Upper lobe of right lung (tissue), 1 donor: ENCODE results near the gene KCNN1. TPM values are rescaled to one million over a fixed set of nuclear protein-coding genes. Genes with fewer than 3 reads are reported as not detected.

Experiments used
- ATAC-seq: fragments of 200-7000 bp; cut with Tn5 transposase; one replicate; pipeline ENCODE4 v1.9.1; 2020; ENCODE audit warnings: mild to moderate bottlenecking, moderate library complexity
- DNase-seq: peaks from one replicate; pipeline ENCODE4 v3.0.0-alpha.2; 2020
- H3K27ac ChIP-seq: fragments of 200-600 bp; one replicate; pipeline ENCODE4 v1.8.0; 2022
- H3K27me3 ChIP-seq: fragments of 200-600 bp; one replicate; pipeline ENCODE4 v1.8.0; 2022; ENCODE audit warnings: mild to moderate bottlenecking
- H3K36me3 ChIP-seq: fragments of 200-600 bp; one replicate; pipeline ENCODE4 v1.8.0; 2022
- H3K4me1 ChIP-seq: fragments of 200-600 bp; one replicate; pipeline ENCODE4 v1.8.0; 2022
- H3K4me3 ChIP-seq: fragments of 200-600 bp; one replicate; pipeline ENCODE4 v1.8.0; 2022; ENCODE audit warnings: mild to moderate bottlenecking
- H3K9me3 ChIP-seq: fragments of 200-600 bp; one replicate; pipeline ENCODE4 v1.8.0; 2022
- intact Hi-C: fragments of 100-400 bp; cut with DNase I; formaldehyde crosslinking; loops from one replicate; pipeline ENCODE4 v1.11.0; 2022
- total RNA-seq: library from RNA; stranded (reverse); fragmentation: NEBNext Ultra II Directional; extraction: Animal tissue kit (Norgen Biotek cat#: 25700); gene quantifications from one replicate; pipeline ENCODE4 v1.2.1, GENCODE V29; 2021
- TF ChIP-seq, protein P1 (sequence below): fragments of 200-600 bp; IDR thresholded peaks from one replicate; pipeline ENCODE4 v1.8.0; 2022; ENCODE audit warnings: antibody characterized with exemption
- donor health status: DM: no; HTN: yes; CAD: no; lungs with severe emphysema.

Gene KCNN1
- total RNA-seq, 1 donor from 2014 or later: not detected

- no peaks in the 10 kb centered on the region for H3K36me3 ChIP-seq
- H3K4me1 ChIP-seq: no peaks in the 10 kb centered on the region
- TF ChIP-seq, protein P1, sequence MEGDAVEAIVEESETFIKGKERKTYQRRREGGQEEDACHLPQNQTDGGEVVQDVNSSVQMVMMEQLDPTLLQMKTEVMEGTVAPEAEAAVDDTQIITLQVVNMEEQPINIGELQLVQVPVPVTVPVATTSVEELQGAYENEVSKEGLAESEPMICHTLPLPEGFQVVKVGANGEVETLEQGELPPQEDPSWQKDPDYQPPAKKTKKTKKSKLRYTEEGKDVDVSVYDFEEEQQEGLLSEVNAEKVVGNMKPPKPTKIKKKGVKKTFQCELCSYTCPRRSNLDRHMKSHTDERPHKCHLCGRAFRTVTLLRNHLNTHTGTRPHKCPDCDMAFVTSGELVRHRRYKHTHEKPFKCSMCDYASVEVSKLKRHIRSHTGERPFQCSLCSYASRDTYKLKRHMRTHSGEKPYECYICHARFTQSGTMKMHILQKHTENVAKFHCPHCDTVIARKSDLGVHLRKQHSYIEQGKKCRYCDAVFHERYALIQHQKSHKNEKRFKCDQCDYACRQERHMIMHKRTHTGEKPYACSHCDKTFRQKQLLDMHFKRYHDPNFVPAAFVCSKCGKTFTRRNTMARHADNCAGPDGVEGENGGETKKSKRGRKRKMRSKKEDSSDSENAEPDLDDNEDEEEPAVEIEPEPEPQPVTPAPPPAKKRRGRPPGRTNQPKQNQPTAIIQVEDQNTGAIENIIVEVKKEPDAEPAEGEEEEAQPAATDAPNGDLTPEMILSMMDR: no peak
- ATAC-seq: no peak
- H3K27ac ChIP-seq: no peak overlapping the region
- H3K4me3 ChIP-seq: no peak overlapping the region
- intact Hi-C loops: no loop called here
- DNase-seq: no peak
- H3K27me3 ChIP-seq: peaks cover 27% of the 10 kb centered on the region
- H3K9me3 ChIP-seq: no peaks in the 10 kb centered on the region
These were observed 1.4 kb upstream of the KCNN1 start for GRCh38 chr19:17965370-17966128.

DNA sequence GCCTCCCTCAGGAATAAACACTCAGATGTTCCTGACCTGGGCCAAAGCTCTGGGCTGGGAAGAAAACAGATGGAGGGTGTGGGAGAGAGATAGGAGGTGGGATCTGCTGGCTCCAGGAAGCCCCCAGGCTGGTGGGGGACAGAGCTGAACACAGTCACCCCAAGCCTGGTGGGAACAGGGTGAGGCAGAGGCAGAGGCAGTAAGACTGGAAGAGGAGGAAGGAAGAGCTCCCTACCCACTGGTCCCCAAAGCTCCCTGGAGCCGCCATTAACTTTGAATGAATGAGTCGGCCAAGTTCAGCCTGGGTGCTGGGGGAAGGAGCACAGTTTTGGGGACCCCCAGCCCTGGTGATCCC lies 801 bp upstream of the KCNN1 start:
- H3K27me3 ChIP-seq: peaks cover 27% of the 10 kb centered on the region
- no peaks in the 10 kb centered on the region for H3K36me3 ChIP-seq
- ATAC-seq: no peak
- TF ChIP-seq, protein P1: no peak
- H3K27ac ChIP-seq: no peak overlapping the region
- H3K9me3 ChIP-seq: no peaks in the 10 kb centered on the region
- DNase-seq: no peak
- intact Hi-C loops: no loop called here
- H3K4me1 ChIP-seq: no peaks in the 10 kb centered on the region
- no peak overlapping the region for H3K4me3 ChIP-seq

GRCh38 chr19:17967257-17968051 lies 547 bp downstream of the KCNN1 start:
- no peak for ATAC-seq
- TF ChIP-seq, protein P1: no peak
- no peak for DNase-seq
- Histone ChIP-seq H3K4me1 (no peaks in the 10 kb centered on the region), H3K9me3 (no peaks in the 10 kb centered on the region), H3K27me3 (peaks cover 27% of the 10 kb centered on the region), H3K36me3 (no peaks in the 10 kb centered on the region), H3K4me3 (no peak overlapping the region), H3K27ac (no peak overlapping the region)
- intact Hi-C loops: no loop called here

GRCh38 chr19:17968362-17968761 lies 1.5 kb downstream of the KCNN1 start:
- H3K27me3 ChIP-seq: peaks cover 27% of the 10 kb centered on the region
- no peak for DNase-seq
- ATAC-seq: no peak
- TF ChIP-seq, protein P1: no peak
- intact Hi-C loops: no loop called here
- no peak overlapping the region for H3K27ac ChIP-seq
- H3K4me3 ChIP-seq: no peak overlapping the region
- no peaks in the 10 kb centered on the region for H3K4me1 ChIP-seq
- H3K36me3 ChIP-seq: no peaks in the 10 kb centered on the region
- no peaks in the 10 kb centered on the region for H3K9me3 ChIP-seq

- no peaks in the 10 kb centered on the region for H3K36me3 ChIP-seq
- ATAC-seq (no peak), DNase-seq (no peak)
- TF ChIP-seq, protein P1: no peak
- H3K9me3 ChIP-seq: no peaks in the 10 kb centered on the region
- peaks cover 26% of the 10 kb centered on the region for H3K27me3 ChIP-seq
- intact Hi-C loops: no loop called here
- no peak overlapping the region for H3K27ac ChIP-seq
- no peaks in the 10 kb centered on the region for H3K4me1 ChIP-seq
- no peak overlapping the region for H3K4me3 ChIP-seq
These were observed 2.3 kb downstream of the KCNN1 start for GRCh38 chr19:17969096-17969792.
